Urinary bladder (tissue), 4 donors: ENCODE data around the gene ZNF418. TPM values are rescaled to one million over a fixed set of nuclear protein-coding genes. Genes with fewer than 3 reads are reported as not detected.
A peak's percentile ranks its signal among the peaks of the same experiment; 100 is the strongest.
"Not testable (repeated sequence)": the region's sequence is repeated elsewhere in the genome, so short reads cannot be mapped to it uniquely, and the experiment has no call there.

Experiments used
- DNase-seq: peaks from one replicate; pipeline ENCODE4 v3.0.0-alpha.2; 2015; ENCODE audit errors: extremely low spot score
- H3K27ac ChIP-seq: one replicate; pipeline ENCODE4 v1.5.1; 2013; ENCODE audit warnings: low read depth, mild to moderate bottlenecking, moderate library complexity
- H3K36me3 ChIP-seq: one replicate; pipeline ENCODE4 v1.6.1; 2013; ENCODE audit warnings: mild to moderate bottlenecking, moderate library complexity; ENCODE audit not compliant: insufficient read depth
- H3K4me1 ChIP-seq: one replicate; pipeline ENCODE4 v1.6.1; 2013; ENCODE audit warnings: mild to moderate bottlenecking, moderate library complexity; ENCODE audit not compliant: insufficient read depth
- H3K4me3 ChIP-seq: one replicate; pipeline ENCODE4 v1.5.1; 2013; ENCODE audit warnings: low read depth, low read length
- WGBS: extraction: QIAGEN DNeasy Blood & Tissue Kit; methylation state at CpG from one replicate; pipeline ENCODE4 v1.1.7; 2013; 5-methylcytosine and 5-hydroxymethylcytosine counted together
- polyA plus RNA-seq: library from polyadenylated mRNA; stranded (reverse); fragments of 200-250 nt; gene quantifications from one replicate; pipeline ENCODE4 v1.2.3, GENCODE V29; 2013
- total RNA-seq: library from RNA; depleted of rRNA; stranded (reverse); fragments of >200 nt; gene quantifications from one replicate; pipeline ENCODE4 v1.2.3, GENCODE V29; 2014
- donor health status: healthy with polysubstance abuse.
- donor health status: healthy.

ZNF418 gene
- total and polyA plus RNA-seq, 2 donors, result 4.5 to 18.7 TPM

DNA sequence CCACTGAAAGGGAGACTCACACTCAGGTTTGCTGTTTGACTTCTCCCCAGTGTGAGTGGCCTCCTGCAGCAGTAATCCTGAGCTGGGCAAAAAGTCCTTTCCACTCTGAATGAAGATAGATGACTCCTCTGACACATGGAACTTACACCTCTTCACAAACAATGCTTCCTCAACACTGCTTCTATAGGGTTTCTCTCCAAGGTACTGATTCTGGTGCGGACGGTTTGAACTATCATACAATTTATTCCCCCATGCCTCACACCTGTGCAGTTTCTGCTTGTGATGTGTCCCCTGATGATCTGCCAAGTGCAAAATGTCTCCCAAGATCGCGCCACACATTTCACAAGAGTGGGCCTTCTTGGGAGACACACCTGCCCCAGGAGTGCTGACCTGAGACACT lies 7.6 kb downstream of the ZNF418 start:
- Histone ChIP-seq H3K4me1 (no peaks in the 10 kb centered on the region), H3K4me3 (no peak overlapping the region), H3K27ac (no peak overlapping the region), H3K36me3 (no peaks in the 10 kb centered on the region)
- 99% methylated on average over 4 of the region's 4 CpGs for WGBS
- DNase-seq, result no peak

DNA sequence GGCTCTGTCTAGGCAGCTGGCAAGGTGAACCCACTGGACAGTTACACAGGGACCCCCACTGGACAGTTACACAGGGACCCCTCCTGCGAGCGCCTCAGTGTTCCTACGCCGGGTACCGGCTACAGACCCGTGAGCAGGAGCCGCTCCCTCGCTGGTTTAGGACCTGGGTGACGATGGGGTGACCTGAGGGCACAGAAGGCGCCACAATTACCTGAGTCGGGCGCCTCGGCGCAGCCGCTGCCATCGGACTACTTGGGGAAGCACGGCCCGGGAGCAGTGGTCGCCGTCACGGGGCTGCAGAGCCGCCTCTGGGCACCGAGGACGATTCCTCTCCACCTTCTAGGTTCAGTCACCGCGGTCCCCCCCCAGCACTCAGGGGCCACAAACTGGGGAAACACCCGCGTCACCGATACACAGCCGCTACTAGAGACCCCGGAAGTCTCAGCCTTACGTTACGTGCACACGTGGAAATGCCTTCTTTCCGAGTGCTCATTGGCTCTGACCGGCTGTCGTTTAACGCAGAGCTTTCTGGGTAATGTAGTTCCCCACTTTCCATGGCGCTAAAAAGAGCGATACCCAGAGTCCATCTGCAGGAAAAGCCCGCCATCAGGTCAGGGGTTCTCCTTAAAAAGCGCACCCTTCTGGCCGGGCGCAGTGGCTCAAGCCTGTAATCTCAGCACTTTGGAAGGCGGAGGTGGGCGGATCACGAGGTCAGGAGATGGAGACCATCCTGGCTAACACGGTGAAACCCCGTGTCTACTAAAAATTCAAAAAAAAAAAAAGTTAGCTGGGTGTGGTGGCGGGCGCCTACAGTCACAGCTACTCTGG lies 18.8 kb downstream of the ZNF418 start, which contains the start of gene ZNF417:
Gene ZNF417 (minus strand): TSS at position 425 of the 828 bp plus-strand sequence. CDS start 181 bp downstream, at position 244.
- not testable (repeated sequence) for H3K36me3 ChIP-seq

DNA sequence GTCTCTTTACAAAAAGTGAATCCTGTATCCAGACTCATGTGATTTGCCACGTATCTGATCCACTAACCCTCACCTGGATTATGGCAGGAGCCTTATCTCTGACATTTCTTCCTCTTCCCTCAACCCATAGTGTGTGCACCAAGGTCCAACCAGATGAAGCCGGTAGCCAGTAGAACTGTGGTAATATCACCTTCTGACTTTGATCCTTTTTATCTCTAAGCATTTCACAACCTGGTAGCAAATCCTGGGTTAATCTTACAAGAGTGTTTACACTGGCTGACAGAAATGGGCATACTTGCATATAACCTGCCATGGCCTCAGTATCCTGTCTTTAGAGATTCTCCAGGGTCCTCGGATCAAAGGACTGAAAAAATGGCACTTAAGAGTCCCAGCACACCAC lies 20.7 kb downstream of the ZNF418 start:
- no peak for DNase-seq
- 84% methylated on average over 3 of the region's 3 CpGs for WGBS
- no peaks in the 10 kb centered on the region for H3K36me3 ChIP-seq
- H3K4me3 ChIP-seq, result no peak overlapping the region
- H3K4me1 ChIP-seq, result no peaks in the 10 kb centered on the region
- no peak overlapping the region for H3K27ac ChIP-seq

More for the DNA sequence above, 18.8 kb downstream of the ZNF418 start, which contains the start of gene ZNF417:
- peak; percentile 93 for DNase-seq
- WGBS, result under 1% methylated on average over 51 of the region's 51 CpGs
- H3K4me3 ChIP-seq, result peak within 1 kb of the TSS; percentile 85
- H3K4me1 ChIP-seq, H3K27ac ChIP-seq: not testable (repeated sequence)

DNA sequence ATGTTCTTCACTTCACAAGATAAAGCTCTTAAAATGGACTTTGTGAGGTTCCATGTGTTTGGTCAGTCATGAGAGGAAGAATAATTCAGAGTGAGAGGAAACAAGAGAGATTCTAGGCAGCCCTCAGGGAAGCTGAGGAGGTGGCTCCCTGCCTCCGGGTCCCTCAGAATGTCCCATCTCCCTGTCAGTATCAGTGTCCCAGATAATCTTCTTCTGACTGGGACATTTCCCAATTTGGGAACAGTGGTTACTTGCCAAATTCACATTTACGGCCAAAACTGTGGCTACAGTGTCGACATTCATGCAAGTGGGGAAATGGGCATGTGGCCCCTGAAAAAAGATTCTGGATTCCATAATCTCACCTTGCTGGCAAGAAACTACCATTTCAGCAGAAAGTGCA lies 27.8 kb downstream of the ZNF418 start:
- Histone ChIP-seq H3K4me3 (no peak overlapping the region), H3K4me1 (no peaks in the 10 kb centered on the region), H3K36me3 (no peaks in the 10 kb centered on the region), H3K27ac (no peak overlapping the region)
- WGBS, result 87% methylated on average over 3 of the region's 3 CpGs
- DNase-seq, result no peak

DNA sequence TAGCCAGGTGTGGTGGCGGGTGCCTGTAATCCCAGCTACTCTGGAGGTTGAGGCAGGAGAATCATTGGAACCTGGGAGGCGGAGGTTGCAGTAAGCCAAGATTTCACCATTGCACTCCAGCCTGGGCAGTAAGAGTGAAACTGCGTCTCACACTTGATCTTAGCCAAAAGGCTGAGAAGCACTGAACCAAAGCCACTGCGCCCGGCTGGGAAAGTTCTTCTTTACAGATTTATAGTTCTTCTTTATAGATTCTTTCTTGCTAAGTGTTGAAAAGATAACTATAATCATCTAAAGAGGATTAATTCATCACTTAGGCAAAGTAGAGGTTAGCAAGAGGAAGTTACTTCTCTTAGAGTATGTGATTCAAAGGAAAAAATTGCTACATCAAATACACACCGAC lies 29.9 kb downstream of the ZNF418 start:
- WGBS, result 91% methylated on average over 6 of the region's 6 CpGs
- H3K4me1 ChIP-seq, result no peaks in the 10 kb centered on the region

DNA sequence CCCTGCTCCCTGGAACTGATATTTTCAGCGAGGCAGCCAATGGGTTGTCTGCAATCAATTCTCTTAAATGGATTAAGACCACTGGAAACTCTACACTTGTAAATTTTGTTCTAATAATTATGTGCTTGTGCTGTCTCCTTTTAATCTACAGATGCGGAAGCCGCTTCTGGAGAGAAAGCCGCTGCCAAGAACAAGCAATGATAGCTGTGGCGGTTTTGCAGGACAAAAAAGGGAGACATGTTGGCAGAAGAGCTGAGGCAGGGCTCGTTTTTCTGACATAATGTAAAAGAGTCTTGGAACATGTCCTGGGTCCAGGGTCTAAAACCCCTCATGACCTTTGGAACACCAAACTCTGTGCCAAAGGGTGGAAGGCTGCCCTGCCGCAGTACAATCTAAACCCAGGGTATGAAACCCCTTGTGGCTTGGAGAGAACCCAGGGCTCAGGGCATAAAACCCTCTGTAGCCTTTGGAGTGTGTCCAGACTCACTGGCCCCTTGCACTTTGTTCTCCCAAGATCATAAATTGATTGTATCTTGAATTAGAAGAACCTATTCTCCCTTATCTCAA lies 31.5 kb downstream of the ZNF418 start:
- H3K4me3 ChIP-seq, result no peak overlapping the region
- H3K27ac ChIP-seq, result no peak overlapping the region
- 70% methylated on average over 7 of the region's 7 CpGs for WGBS
- H3K36me3 ChIP-seq, result peaks cover 1% of the 10 kb centered on the region
- H3K4me1 ChIP-seq, result no peaks in the 10 kb centered on the region
- no peak for DNase-seq

More for the DNA sequence above, 29.9 kb downstream of the ZNF418 start:
- Histone ChIP-seq H3K27ac (no peak overlapping the region), H3K4me3 (no peak overlapping the region), H3K36me3 (peaks cover 1% of the 10 kb centered on the region)
- no peak for DNase-seq

DNA sequence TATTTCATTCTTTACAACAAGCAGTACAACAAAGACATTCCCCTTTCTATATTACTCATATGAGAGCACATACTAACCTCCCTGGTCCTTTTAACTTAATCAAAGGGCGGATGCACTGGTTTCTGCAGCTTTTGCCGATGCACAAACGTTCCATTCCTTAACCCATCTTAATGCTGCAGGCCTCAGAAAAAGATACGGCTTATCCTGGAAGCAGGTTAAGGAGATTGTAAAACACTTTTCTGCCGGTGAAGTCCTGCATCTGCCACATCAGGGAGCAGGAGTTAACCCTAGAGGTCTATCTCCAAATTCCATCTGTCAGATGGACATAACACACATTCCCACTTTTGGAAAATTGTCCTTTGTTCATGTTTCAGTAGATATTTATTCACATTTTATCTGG lies 34.9 kb downstream of the ZNF418 start:
- Histone ChIP-seq H3K4me1 (no peaks in the 10 kb centered on the region), H3K27ac (no peak overlapping the region)
- WGBS, result 34% methylated on average over 5 of the region's 5 CpGs

DNA sequence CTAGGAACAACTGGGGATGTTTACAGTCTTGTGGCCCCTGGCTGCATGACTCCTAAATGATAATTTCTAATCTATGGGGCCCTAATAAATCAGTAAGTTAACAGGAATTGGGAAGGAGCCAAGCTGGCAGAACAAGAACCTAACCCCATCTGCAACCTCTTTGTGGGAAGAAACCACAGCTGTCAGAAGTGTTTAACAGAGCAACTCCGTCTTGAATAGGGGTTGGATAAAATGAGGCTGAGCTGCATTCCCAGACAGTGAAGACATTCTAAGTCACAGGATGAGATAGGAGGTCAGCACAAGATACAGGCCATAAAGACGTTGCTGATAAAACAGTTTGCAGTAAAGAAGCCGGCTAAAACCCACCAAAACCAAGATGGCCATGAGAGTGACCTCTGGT lies 44.5 kb downstream of the ZNF418 start:
- 20% methylated on average over 3 of the region's 3 CpGs for WGBS
- not testable (repeated sequence) for H3K36me3 ChIP-seq, H3K4me3 ChIP-seq, H3K4me1 ChIP-seq, DNase-seq, H3K27ac ChIP-seq

More for the DNA sequence above, 34.9 kb downstream of the ZNF418 start:
- DNase-seq, result no peak
- H3K4me3 ChIP-seq, result no peak overlapping the region
- H3K36me3 ChIP-seq, result peaks cover 1% of the 10 kb centered on the region

DNA sequence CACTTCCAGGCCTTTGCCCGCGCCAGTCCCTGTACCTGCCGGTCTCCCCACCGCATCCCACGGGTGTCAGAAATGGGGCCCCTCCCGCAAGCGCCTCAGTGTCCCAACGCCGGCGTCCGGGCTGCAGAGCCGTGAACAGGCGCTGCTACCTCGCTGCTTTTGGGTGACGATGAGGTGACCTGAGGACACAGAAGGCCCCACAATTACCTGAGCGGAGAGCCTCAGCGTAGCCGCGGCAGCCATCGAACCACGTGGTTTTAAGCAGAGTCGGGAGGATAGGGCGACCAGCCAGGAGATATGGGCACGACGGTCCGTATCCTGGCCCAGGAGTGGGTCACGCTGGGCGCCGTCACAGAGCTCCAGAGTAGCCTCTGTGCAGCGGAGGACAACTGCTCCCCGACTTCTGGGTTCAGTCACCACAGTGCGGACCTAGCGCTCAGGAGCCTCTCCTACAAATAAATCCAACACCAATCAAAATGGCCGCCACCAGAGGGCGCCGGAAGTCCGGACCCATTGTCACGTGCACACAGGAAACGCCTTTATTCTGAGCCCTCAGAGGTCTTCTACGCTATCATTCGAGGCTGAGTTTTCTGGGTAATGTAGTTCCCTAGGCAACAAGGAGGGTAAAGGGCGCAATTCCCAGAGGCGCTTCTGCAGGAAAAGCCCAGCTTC lies 46.5 kb downstream of the ZNF418 start, which contains the start of gene ZNF814:
Gene ZNF814 (minus strand): TSS at position 478 of the 672 bp plus-strand sequence. CDS start 235 bp downstream, at position 243.
- peak within 1 kb of the TSS; percentile 59 for H3K4me3 ChIP-seq
- H3K27ac ChIP-seq, result peak within 1 kb of the TSS; percentile 45
- under 1% methylated on average over 43 of the region's 43 CpGs for WGBS

DNA sequence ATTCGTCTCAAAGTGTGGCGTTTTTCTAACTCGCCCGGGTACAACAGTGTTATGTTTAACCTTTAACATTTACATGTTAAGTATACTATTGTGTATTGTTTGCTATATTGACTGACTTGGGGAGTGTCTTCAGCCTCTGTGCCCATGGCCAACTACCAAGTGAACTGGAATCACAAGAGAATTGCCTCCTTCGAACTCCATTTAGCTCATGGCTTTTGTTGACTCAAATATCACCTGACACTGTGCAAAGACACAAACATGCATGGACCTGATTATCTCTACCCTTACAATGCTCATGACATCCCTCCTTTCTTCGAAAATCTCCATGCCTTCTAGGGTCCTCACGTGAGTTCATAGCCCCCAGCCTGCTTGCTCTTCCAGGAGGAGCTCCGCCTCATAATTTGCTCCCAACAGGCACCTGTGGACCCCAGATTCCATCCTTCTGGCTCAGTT lies 47.1 kb downstream of the ZNF418 start:
- DNase-seq, result peak; percentile 20

More for the DNA sequence above, 46.5 kb downstream of the ZNF418 start, which contains the start of gene ZNF814:
- H3K4me1 ChIP-seq, result no peaks in the 10 kb centered on the region
- DNase-seq, result peak; percentile 84
- H3K36me3 ChIP-seq, result no peaks in the 10 kb centered on the region

DNA sequence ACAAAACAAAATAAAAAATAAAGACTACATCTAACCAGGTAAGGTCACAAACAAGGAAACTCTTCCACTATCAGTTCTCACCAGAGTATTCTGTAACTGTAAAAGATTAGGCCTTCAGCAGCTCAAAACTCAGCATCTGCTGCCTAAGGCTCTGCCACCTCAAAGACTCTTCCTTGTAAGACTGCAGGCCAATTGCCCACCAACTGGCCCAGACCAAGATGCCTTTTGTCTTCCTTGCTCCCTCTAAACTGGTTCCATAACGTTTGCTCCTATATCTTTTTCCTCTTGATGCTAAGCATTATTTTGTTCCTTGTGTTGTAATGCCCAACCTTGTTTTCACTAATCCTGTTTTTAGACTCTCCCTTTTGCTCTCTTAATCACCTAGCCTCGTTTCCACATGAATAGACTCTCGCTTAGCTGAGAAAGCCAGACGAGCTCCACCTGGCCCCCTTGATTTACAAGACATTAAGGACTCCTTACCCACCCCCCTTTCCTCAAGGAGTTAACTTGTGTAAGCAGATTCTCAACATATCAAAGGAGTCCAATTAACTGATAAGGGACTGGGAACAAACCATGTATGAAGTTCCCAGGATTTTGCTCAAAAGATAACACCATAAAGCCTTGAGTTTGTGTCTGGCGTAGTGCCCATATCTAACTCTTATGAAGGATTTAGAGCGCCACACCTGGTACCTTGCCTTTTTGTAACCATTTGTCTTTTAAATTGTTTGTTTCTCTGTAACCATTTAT lies 47.8 kb downstream of the ZNF418 start:
- WGBS, result 15% methylated on average over 6 of the region's 6 CpGs
- Histone ChIP-seq H3K36me3 (no peaks in the 10 kb centered on the region), H3K27ac (no peak overlapping the region), H3K4me3 (no peak overlapping the region), H3K4me1 (no peaks in the 10 kb centered on the region)
- DNase-seq, result peak; percentile 37

More for the DNA sequence above, 47.1 kb downstream of the ZNF418 start:
- Histone ChIP-seq H3K36me3 (no peaks in the 10 kb centered on the region), H3K27ac (peak overlapping the region; percentile 45), H3K4me1 (no peaks in the 10 kb centered on the region), H3K4me3 (peak overlapping the region; percentile 59)
- 4% methylated on average over 8 of the region's 8 CpGs for WGBS

DNA sequence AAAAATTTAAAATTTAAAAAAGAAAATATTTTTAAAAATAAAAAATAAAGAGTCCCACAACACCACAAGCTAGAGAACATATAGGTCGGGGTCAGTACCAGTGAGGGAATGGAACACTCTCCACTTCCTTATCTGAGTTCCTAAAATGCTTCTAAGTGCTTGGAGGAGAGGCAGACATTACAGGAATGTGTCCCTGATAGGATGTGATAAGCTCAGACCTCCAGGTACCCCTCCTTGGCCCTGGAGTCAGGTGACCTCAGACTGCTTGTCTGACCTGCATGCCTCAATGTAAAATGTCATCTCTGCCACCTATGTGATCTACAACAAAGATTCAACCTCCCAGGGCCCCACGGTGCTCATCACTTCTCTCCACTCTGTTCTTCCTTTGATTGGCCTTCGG lies 49.2 kb downstream of the ZNF418 start:
- Histone ChIP-seq H3K27ac (no peak overlapping the region), H3K4me3 (no peak overlapping the region), H3K4me1 (no peaks in the 10 kb centered on the region), H3K36me3 (no peaks in the 10 kb centered on the region)
- no peak for DNase-seq
- 86% methylated on average over 3 of the region's 3 CpGs for WGBS
